Neuron (in vitro differentiated cells): ENCODE results near the gene CTXN1.
"Not testable (repeated sequence)": the region's sequence is repeated elsewhere in the genome, so short reads cannot be mapped to it uniquely, and the experiment has no call there.

Source experiments
- H2AFZ ChIP-seq: one replicate; pipeline ENCODE4 v1.6.1; 2013; ENCODE audit warnings: low read depth, mild to moderate bottlenecking, inconsistent platforms, low read length, moderate library complexity
- H3K27me3 ChIP-seq: one replicate; pipeline ENCODE4 v1.6.1; 2013; ENCODE audit warnings: low read length; ENCODE audit not compliant: insufficient read depth
- H3K36me3 ChIP-seq: one replicate; pipeline ENCODE4 v1.6.1; 2013; ENCODE audit warnings: low read length; ENCODE audit not compliant: insufficient read depth
- H3K4me1 ChIP-seq: one replicate; pipeline ENCODE4 v1.6.1; 2013; ENCODE audit warnings: low read length; ENCODE audit not compliant: insufficient read depth
- H3K4me3 ChIP-seq: 2 replicates; pipeline ENCODE4 v1.5.1; 2013; ENCODE audit warnings: mild to moderate bottlenecking, low read length, moderate library complexity
- H3K9me3 ChIP-seq: one replicate; pipeline ENCODE4 v1.6.1; 2013; ENCODE audit warnings: low read length

Gene CTXN1

GRCh38 chr19:7918615-7919421 is 7.1 kb downstream of the CTXN1 start:
- H2AFZ ChIP-seq = no peak overlapping the region
- no peak overlapping the region for H3K4me3 ChIP-seq
- H3K27me3 ChIP-seq = peaks cover 24% of the 10 kb centered on the region
- peaks cover 21% of the 10 kb centered on the region for H3K36me3 ChIP-seq
- no peaks in the 10 kb centered on the region for H3K9me3 ChIP-seq
- H3K4me1 ChIP-seq = peaks cover 38% of the 10 kb centered on the region

- Histone ChIP-seq H3K36me3 (peaks cover 15% of the 10 kb centered on the region), H3K27me3 (peaks cover 24% of the 10 kb centered on the region), H3K4me1 (peaks cover 38% of the 10 kb centered on the region)
- H3K4me3 ChIP-seq, H2AFZ ChIP-seq, H3K9me3 ChIP-seq: not testable (repeated sequence)
Observed at GRCh38 chr19:7918062-7918614, 7.8 kb downstream of the CTXN1 start.

- Histone ChIP-seq H2AFZ (peak overlapping the region; percentile 9), H3K4me1 (peaks cover 38% of the 10 kb centered on the region), H3K27me3 (peaks cover 24% of the 10 kb centered on the region), H3K4me3 (peak overlapping the region; percentile 10), H3K9me3 (no peaks in the 10 kb centered on the region), H3K36me3 (peaks cover 13% of the 10 kb centered on the region)
Observed at GRCh38 chr19:7917267-7918061, 8.5 kb downstream of the CTXN1 start.

GRCh38 chr19:7916955-7917266 is 9.0 kb downstream of the CTXN1 start:
- peaks cover 33% of the 10 kb centered on the region for H3K4me1 ChIP-seq
- H3K4me3 ChIP-seq = peak overlapping the region; percentile 10
- H3K36me3 ChIP-seq = peaks cover 12% of the 10 kb centered on the region
- H2AFZ ChIP-seq = peak overlapping the region; percentile 9
- no peaks in the 10 kb centered on the region for H3K9me3 ChIP-seq
- H3K27me3 ChIP-seq = peaks cover 24% of the 10 kb centered on the region

- H3K36me3 ChIP-seq = peaks cover 14% of the 10 kb centered on the region
- H3K9me3 ChIP-seq = no peaks in the 10 kb centered on the region
- H2AFZ ChIP-seq = no peak overlapping the region
- H3K4me1 ChIP-seq = peaks cover 27% of the 10 kb centered on the region
- peaks cover 24% of the 10 kb centered on the region for H3K27me3 ChIP-seq
- peak overlapping the region; percentile 31 for H3K4me3 ChIP-seq
Observed at GRCh38 chr19:7916103-7916954, 9.6 kb downstream of the CTXN1 start.

- Histone ChIP-seq H3K36me3 (peaks cover 21% of the 10 kb centered on the region), H2AFZ (no peak overlapping the region), H3K9me3 (no peaks in the 10 kb centered on the region), H3K4me3 (peak overlapping the region; percentile 31), H3K27me3 (peaks cover 24% of the 10 kb centered on the region), H3K4me1 (peaks cover 23% of the 10 kb centered on the region)
Observed at GRCh38 chr19:7915250-7916102, 10.5 kb downstream of the CTXN1 start.

GRCh38 chr19:7914598-7915045 is 11.3 kb downstream of the CTXN1 start, which contains the start of gene TGFBR3L:
TGFBR3L (plus strand) TSS chr19:7914830.
- Histone ChIP-seq H3K4me3 (no peak within 1 kb of the TSS), H3K9me3 (no peaks in the 10 kb centered on the region), H3K27me3 (peaks cover 24% of the 10 kb centered on the region)

GRCh38 chr19:7914099-7914498 is 11.8 kb downstream of the CTXN1 start:
- Histone ChIP-seq H3K4me1 (peaks cover 17% of the 10 kb centered on the region), H3K4me3 (no peak overlapping the region), H3K36me3 (peaks cover 32% of the 10 kb centered on the region), H3K9me3 (no peaks in the 10 kb centered on the region), H2AFZ (no peak overlapping the region), H3K27me3 (peaks cover 24% of the 10 kb centered on the region)

More at GRCh38 chr19:7914598-7915045, 11.3 kb downstream of the CTXN1 start, which contains the start of gene TGFBR3L:
- Histone ChIP-seq H3K36me3 (peaks cover 27% of the 10 kb centered on the region), H2AFZ (no peak within 1 kb of the TSS), H3K4me1 (peaks cover 19% of the 10 kb centered on the region)

GRCh38 chr19:7913652-7914051 is 12.3 kb downstream of the CTXN1 start:
- H3K4me3 ChIP-seq = no peak overlapping the region
- peaks cover 17% of the 10 kb centered on the region for H3K4me1 ChIP-seq
- peaks cover 24% of the 10 kb centered on the region for H3K27me3 ChIP-seq

GRCh38 chr19:7912697-7913564 is 13.0 kb downstream of the CTXN1 start:
- Histone ChIP-seq H3K9me3 (no peaks in the 10 kb centered on the region), H3K27me3 (peaks cover 24% of the 10 kb centered on the region), H3K4me1 (peaks cover 17% of the 10 kb centered on the region), H2AFZ (no peak overlapping the region), H3K4me3 (no peak overlapping the region), H3K36me3 (peaks cover 33% of the 10 kb centered on the region)

More at GRCh38 chr19:7913652-7914051, 12.3 kb downstream of the CTXN1 start:
- no peaks in the 10 kb centered on the region for H3K9me3 ChIP-seq
- no peak overlapping the region for H2AFZ ChIP-seq
- peaks cover 33% of the 10 kb centered on the region for H3K36me3 ChIP-seq

GRCh38 chr19:7912144-7912696 is 13.7 kb downstream of the CTXN1 start:
- Histone ChIP-seq H3K9me3 (no peaks in the 10 kb centered on the region), H3K4me3 (no peak overlapping the region), H3K27me3 (peaks cover 21% of the 10 kb centered on the region), H3K36me3 (peaks cover 33% of the 10 kb centered on the region), H2AFZ (no peak overlapping the region), H3K4me1 (peaks cover 11% of the 10 kb centered on the region)
